Activated T-cell treated with anti-CD3 and anti-CD28 coated beads, Interleukin-2, amount 50 U/mL, for 4 hours (primary cell): Measurements from ENCODE around the gene CHTF18. TPM values are rescaled to one million over a fixed set of nuclear protein-coding genes. Genes with fewer than 3 reads are reported as not detected.
A peak's percentile ranks its signal among the peaks of the same experiment; 100 is the strongest.
"Not testable (repeated sequence)": the region's sequence is repeated elsewhere in the genome, so short reads cannot be mapped to it uniquely, and the experiment has no call there.

Experiments used
- ATAC-seq, 2 donors: fragments of 200-7000 bp; cut with Tn5 transposase; one replicate each; pipeline ENCODE4 v1.10.0; 2021
- DNase-seq: peaks from one replicate; pipeline ENCODE4 v3.0.0-alpha.2; 2020
- H3K27me3 Mint-ChIP-seq: one replicate; pipeline ENCODE4 v1.8.0; 2021; ENCODE audit warnings: low read depth, mixed read lengths
- H3K36me3 Mint-ChIP-seq: one replicate; pipeline ENCODE4 v1.8.0; 2022; ENCODE audit warnings: mixed read lengths; ENCODE audit not compliant: insufficient read depth
- H3K4me1 Mint-ChIP-seq: one replicate; pipeline ENCODE4 v1.8.0; 2021; ENCODE audit warnings: low read depth, mixed read lengths
- H3K4me3 Mint-ChIP-seq: one replicate; pipeline ENCODE4 v1.8.0; 2021; ENCODE audit warnings: mild to moderate bottlenecking, moderate library complexity, mixed read lengths
- H3K9me3 Mint-ChIP-seq: one replicate; pipeline ENCODE4 v1.8.0; 2021; ENCODE audit warnings: mixed read lengths
- total RNA-seq, 3 donors: library from RNA; stranded (reverse); gene quantifications; one replicate each; pipeline ENCODE4 v1.2.1, GENCODE V29; 2021

CHTF18 gene
- total RNA-seq = 100 to 1,000 TPM; 138 to 171 (median 161) TPM

GRCh38 chr16:788399-789126 lies at the start of gene CHTF18:
CHTF18 (plus strand) TSS chr16:788620; CDS start chr16:788685, 65 bp downstream.
- peak; percentile 92 for DNase-seq
- peak; percentile 90 for ATAC-seq
- Mint-ChIP-seq H3K36me3 (peaks cover 5% of the 10 kb centered on the region), H3K9me3 (no peaks in the 10 kb centered on the region), H3K4me1 (peaks cover 11% of the 10 kb centered on the region), H3K4me3 (peak within 1 kb of the TSS; percentile 91), H3K27me3 (no peaks in the 10 kb centered on the region)

GRCh38 chr16:739560-740458 lies 48.6 kb upstream of the CHTF18 start:
- H3K36me3 Mint-ChIP-seq = peaks cover 12% of the 10 kb centered on the region
- H3K9me3 Mint-ChIP-seq = no peaks in the 10 kb centered on the region
- H3K4me1 Mint-ChIP-seq = peaks cover 18% of the 10 kb centered on the region
- ATAC-seq (no peak), DNase-seq (no peak)
- H3K4me3 Mint-ChIP-seq = peak overlapping the region; percentile 85
- no peaks in the 10 kb centered on the region for H3K27me3 Mint-ChIP-seq

GRCh38 chr16:740459-740763 lies 48.0 kb upstream of the CHTF18 start:
- H3K9me3 Mint-ChIP-seq = no peaks in the 10 kb centered on the region
- no peaks in the 10 kb centered on the region for H3K27me3 Mint-ChIP-seq
- ATAC-seq = peak in 1 of 2 donors; percentile 2
- peaks cover 8% of the 10 kb centered on the region for H3K36me3 Mint-ChIP-seq
- peaks cover 16% of the 10 kb centered on the region for H3K4me1 Mint-ChIP-seq
- DNase-seq = no peak
- H3K4me3 Mint-ChIP-seq = peak overlapping the region; percentile 85

- peak; percentile 88 for ATAC-seq
- Mint-ChIP-seq H3K4me3 (peak within 1 kb of the TSS; percentile 85), H3K4me1 (peaks cover 16% of the 10 kb centered on the region), H3K36me3 (peaks cover 8% of the 10 kb centered on the region), H3K9me3 (no peaks in the 10 kb centered on the region), H3K27me3 (no peaks in the 10 kb centered on the region)
- peak; percentile 92 for DNase-seq
Measured at GRCh38 chr16:740764-741505, 47.5 kb upstream of the CHTF18 start, which contains the start of gene CIAO3. CIAO3 (minus strand) TSS chr16:740997; CDS start chr16:740985, 12 bp downstream.

GRCh38 chr16:741986-742629 lies 46.3 kb upstream of the CHTF18 start:
- no peak for ATAC-seq
- peaks cover 13% of the 10 kb centered on the region for H3K4me1 Mint-ChIP-seq
- peak overlapping the region; percentile 75 for H3K4me3 Mint-ChIP-seq
- DNase-seq = no peak
- H3K36me3 Mint-ChIP-seq = peaks cover 8% of the 10 kb centered on the region
- no peaks in the 10 kb centered on the region for H3K9me3 Mint-ChIP-seq
- no peaks in the 10 kb centered on the region for H3K27me3 Mint-ChIP-seq

- not testable (repeated sequence) for H3K9me3 Mint-ChIP-seq, H3K27me3 Mint-ChIP-seq, H3K4me3 Mint-ChIP-seq, DNase-seq, H3K36me3 Mint-ChIP-seq, ATAC-seq
- peaks cover 13% of the 10 kb centered on the region for H3K4me1 Mint-ChIP-seq
Measured at GRCh38 chr16:742894-743293, 45.5 kb upstream of the CHTF18 start.

GRCh38 chr16:743794-744500 lies 44.5 kb upstream of the CHTF18 start:
- Mint-ChIP-seq H3K36me3 (peaks cover 2% of the 10 kb centered on the region), H3K9me3 (no peaks in the 10 kb centered on the region), H3K27me3 (no peaks in the 10 kb centered on the region), H3K4me3 (no peak overlapping the region), H3K4me1 (peaks cover 13% of the 10 kb centered on the region)
- DNase-seq = no peak
- ATAC-seq = no peak

- H3K9me3 Mint-ChIP-seq = no peaks in the 10 kb centered on the region
- ATAC-seq = no peak
- H3K36me3 Mint-ChIP-seq = no peaks in the 10 kb centered on the region
- DNase-seq = no peak
- H3K4me3 Mint-ChIP-seq = no peak overlapping the region
- peaks cover 1% of the 10 kb centered on the region for H3K4me1 Mint-ChIP-seq
- H3K27me3 Mint-ChIP-seq = no peaks in the 10 kb centered on the region
Measured at GRCh38 chr16:745739-746138, 42.7 kb upstream of the CHTF18 start.

- H3K4me1 Mint-ChIP-seq = no peaks in the 10 kb centered on the region
- no peaks in the 10 kb centered on the region for H3K9me3 Mint-ChIP-seq
- ATAC-seq (no peak), DNase-seq (no peak)
- H3K4me3 Mint-ChIP-seq = no peak overlapping the region
- no peaks in the 10 kb centered on the region for H3K36me3 Mint-ChIP-seq
- H3K27me3 Mint-ChIP-seq = no peaks in the 10 kb centered on the region
Measured at GRCh38 chr16:746637-747036, 41.8 kb upstream of the CHTF18 start.

GRCh38 chr16:747978-748746 lies 40.3 kb upstream of the CHTF18 start:
- DNase-seq (no peak), ATAC-seq (no peak)
- Mint-ChIP-seq H3K27me3 (no peaks in the 10 kb centered on the region), H3K4me1 (no peaks in the 10 kb centered on the region), H3K4me3 (no peak overlapping the region), H3K9me3 (no peaks in the 10 kb centered on the region), H3K36me3 (no peaks in the 10 kb centered on the region)

- H3K4me3 Mint-ChIP-seq = no peak overlapping the region
- H3K9me3 Mint-ChIP-seq = no peaks in the 10 kb centered on the region
- ATAC-seq (no peak), DNase-seq (no peak)
- H3K4me1 Mint-ChIP-seq = no peaks in the 10 kb centered on the region
- no peaks in the 10 kb centered on the region for H3K27me3 Mint-ChIP-seq
- H3K36me3 Mint-ChIP-seq = no peaks in the 10 kb centered on the region
Measured at GRCh38 chr16:749010-749409, 39.4 kb upstream of the CHTF18 start.

- ATAC-seq = no peak
- H3K9me3 Mint-ChIP-seq = no peaks in the 10 kb centered on the region
- H3K36me3 Mint-ChIP-seq = no peaks in the 10 kb centered on the region
- no peaks in the 10 kb centered on the region for H3K27me3 Mint-ChIP-seq
- DNase-seq = no peak
- no peaks in the 10 kb centered on the region for H3K4me1 Mint-ChIP-seq
- H3K4me3 Mint-ChIP-seq = no peak overlapping the region
Measured at GRCh38 chr16:750485-750884, 37.9 kb upstream of the CHTF18 start.
